OCI-LY1 (cell line): ENCODE measurements around the gene NSFL1C.

ENCODE experiments used
- H2AFZ ChIP-seq: fragments of 200-600 bp; sonication (generic), shearing (Covaris generic); 2 replicates; pipeline ENCODE4 v1.6.0; 2014; ENCODE audit warnings: antibody characterized with exemption, mild to moderate bottlenecking, low read length
- H3F3A ChIP-seq: fragments of 200-600 bp; sonication (generic), shearing (Covaris generic); 2 replicates; pipeline ENCODE4 v1.6.0; 2014; ENCODE audit warnings: mild to moderate bottlenecking, antibody characterized with exemption, low read length, moderate library complexity; ENCODE audit not compliant: insufficient read depth
- H3K27ac ChIP-seq: fragments of 200-600 bp; sonication (generic); 2 replicates; pipeline ENCODE4 v1.5.1; 2014; ENCODE audit warnings: low read length, mixed run types, mild to moderate bottlenecking, low read depth; ENCODE audit not compliant: poor library complexity, severe bottlenecking
- H3K27me3 ChIP-seq: fragments of 200-600 bp; sonication (generic); 2 replicates; pipeline ENCODE4 v1.6.0; 2014; ENCODE audit warnings: antibody characterized with exemption, mild to moderate bottlenecking, low read length, moderate library complexity; ENCODE audit not compliant: insufficient read depth
- H3K36me3 ChIP-seq: fragments of 200-600 bp; sonication (generic); 2 replicates; pipeline ENCODE4 v1.6.1; 2014; ENCODE audit warnings: mild to moderate bottlenecking, antibody characterized with exemption, low read length, moderate library complexity, mixed read lengths; ENCODE audit not compliant: insufficient read depth
- H3K4me1 ChIP-seq: fragments of 200-600 bp; sonication (generic); 2 replicates; pipeline ENCODE4 v1.5.1; 2014; ENCODE audit warnings: mild to moderate bottlenecking, low read length, moderate library complexity; ENCODE audit not compliant: insufficient read depth, severe bottlenecking
- H3K4me2 ChIP-seq: fragments of 200-600 bp; sonication (generic), shearing (Covaris generic); 2 replicates; pipeline ENCODE4 v1.6.1; 2014; ENCODE audit warnings: low read length
- H3K4me3 ChIP-seq: fragments of 200-600 bp; sonication (generic); 2 replicates; pipeline ENCODE4 v1.5.1; 2014; ENCODE audit warnings: low read length, low read depth, mild to moderate bottlenecking, mixed read lengths; ENCODE audit not compliant: poor library complexity, severe bottlenecking
- H3K79me2 ChIP-seq: fragments of 200-600 bp; shearing (Covaris generic); 2 replicates; pipeline ENCODE4 v1.6.1; 2016; ENCODE audit warnings: mixed run types, low read length, mixed read lengths; ENCODE audit not compliant: insufficient read depth
- H3K9ac ChIP-seq: fragments of 200-600 bp; sonication (generic), shearing (Covaris generic); 2 replicates; pipeline ENCODE4 v1.6.1; 2014; ENCODE audit warnings: mild to moderate bottlenecking, low read length, mixed read lengths
- H3K9me2 ChIP-seq: fragments of 200-600 bp; sonication (generic), shearing (Covaris generic); 2 replicates; pipeline ENCODE4 v1.6.1; 2014; ENCODE audit warnings: low read depth, mild to moderate bottlenecking, low read length, mixed read lengths
- H3K9me3 ChIP-seq: fragments of 200-600 bp; shearing (Covaris generic); 2 replicates; pipeline ENCODE4 v1.6.1; 2014; ENCODE audit warnings: low read length, mixed read lengths
- H4K20me1 ChIP-seq: fragments of 200-600 bp; sonication (generic), shearing (Covaris generic); 2 replicates; pipeline ENCODE4 v1.6.0; 2016; ENCODE audit warnings: mild to moderate bottlenecking, low read length; ENCODE audit not compliant: insufficient read depth
- EZH2 ChIP-seq: fragments of 200-600 bp; sonication (generic), shearing (Covaris generic); IDR thresholded peaks from 2 replicates; pipeline ENCODE4 v1.8.0; 2017; ENCODE audit warnings: borderline replicate concordance, mixed run types, mild to moderate bottlenecking, antibody characterized with exemption, low read length, moderate library complexity, mixed read lengths
- TF ChIP-seq, protein P1 (sequence below): fragments of 200-600 bp; sonication (generic), shearing (Covaris generic); IDR thresholded peaks from 2 replicates; pipeline ENCODE4 v1.5.1; 2017; ENCODE audit warnings: mild to moderate bottlenecking, antibody characterized with exemption, low read length, moderate library complexity, mixed read lengths

NSFL1C gene

DNA sequence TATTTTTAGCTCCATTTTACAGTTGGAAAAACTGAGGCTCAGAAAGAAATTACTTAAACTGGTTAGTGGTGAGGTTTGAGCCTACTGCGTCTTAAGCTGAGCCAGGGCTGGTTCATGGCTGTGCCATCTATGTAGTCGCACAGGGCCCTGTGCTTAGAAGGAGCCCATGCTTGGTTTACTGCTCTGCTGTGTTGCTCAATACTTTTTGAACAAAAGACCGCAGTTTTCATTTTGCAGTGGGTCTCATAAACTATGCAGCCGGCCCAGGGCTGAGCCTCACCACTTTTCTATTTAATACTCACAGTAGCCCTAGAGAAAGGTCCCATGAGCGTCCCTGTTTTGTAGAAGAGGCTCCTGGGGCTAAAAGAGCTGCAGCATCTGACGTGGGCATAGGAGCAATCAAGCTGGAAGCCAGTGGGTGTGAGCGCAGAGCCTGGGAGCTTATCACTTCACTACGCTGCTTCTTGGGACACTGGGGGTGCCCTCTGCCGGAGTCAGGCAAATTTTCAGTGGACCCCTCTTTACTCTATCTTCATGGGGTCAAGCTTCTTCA is 24.1 kb upstream of the NSFL1C start:
- Histone ChIP-seq H4K20me1 (no peaks in the 10 kb centered on the region), H3K9me2 (no peaks in the 10 kb centered on the region), H3K36me3 (no peaks in the 10 kb centered on the region), H2AFZ (no peak overlapping the region), H3K79me2 (no peaks in the 10 kb centered on the region), H3K9me3 (no peaks in the 10 kb centered on the region), H3K4me1 (no peaks in the 10 kb centered on the region), H3K27me3 (0 out of 2 replicates have a peak, but pooled peaks cover 5% of the 10 kb centered on the region), H3F3A (no peaks in the 10 kb centered on the region), H3K9ac (no peak overlapping the region), H3K4me2 (no peak overlapping the region), H3K4me3 (no peak overlapping the region), H3K27ac (no peak overlapping the region)
- TF ChIP-seq EZH2: no peak
- TF ChIP-seq, protein P1, sequence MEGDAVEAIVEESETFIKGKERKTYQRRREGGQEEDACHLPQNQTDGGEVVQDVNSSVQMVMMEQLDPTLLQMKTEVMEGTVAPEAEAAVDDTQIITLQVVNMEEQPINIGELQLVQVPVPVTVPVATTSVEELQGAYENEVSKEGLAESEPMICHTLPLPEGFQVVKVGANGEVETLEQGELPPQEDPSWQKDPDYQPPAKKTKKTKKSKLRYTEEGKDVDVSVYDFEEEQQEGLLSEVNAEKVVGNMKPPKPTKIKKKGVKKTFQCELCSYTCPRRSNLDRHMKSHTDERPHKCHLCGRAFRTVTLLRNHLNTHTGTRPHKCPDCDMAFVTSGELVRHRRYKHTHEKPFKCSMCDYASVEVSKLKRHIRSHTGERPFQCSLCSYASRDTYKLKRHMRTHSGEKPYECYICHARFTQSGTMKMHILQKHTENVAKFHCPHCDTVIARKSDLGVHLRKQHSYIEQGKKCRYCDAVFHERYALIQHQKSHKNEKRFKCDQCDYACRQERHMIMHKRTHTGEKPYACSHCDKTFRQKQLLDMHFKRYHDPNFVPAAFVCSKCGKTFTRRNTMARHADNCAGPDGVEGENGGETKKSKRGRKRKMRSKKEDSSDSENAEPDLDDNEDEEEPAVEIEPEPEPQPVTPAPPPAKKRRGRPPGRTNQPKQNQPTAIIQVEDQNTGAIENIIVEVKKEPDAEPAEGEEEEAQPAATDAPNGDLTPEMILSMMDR: no peak

DNA sequence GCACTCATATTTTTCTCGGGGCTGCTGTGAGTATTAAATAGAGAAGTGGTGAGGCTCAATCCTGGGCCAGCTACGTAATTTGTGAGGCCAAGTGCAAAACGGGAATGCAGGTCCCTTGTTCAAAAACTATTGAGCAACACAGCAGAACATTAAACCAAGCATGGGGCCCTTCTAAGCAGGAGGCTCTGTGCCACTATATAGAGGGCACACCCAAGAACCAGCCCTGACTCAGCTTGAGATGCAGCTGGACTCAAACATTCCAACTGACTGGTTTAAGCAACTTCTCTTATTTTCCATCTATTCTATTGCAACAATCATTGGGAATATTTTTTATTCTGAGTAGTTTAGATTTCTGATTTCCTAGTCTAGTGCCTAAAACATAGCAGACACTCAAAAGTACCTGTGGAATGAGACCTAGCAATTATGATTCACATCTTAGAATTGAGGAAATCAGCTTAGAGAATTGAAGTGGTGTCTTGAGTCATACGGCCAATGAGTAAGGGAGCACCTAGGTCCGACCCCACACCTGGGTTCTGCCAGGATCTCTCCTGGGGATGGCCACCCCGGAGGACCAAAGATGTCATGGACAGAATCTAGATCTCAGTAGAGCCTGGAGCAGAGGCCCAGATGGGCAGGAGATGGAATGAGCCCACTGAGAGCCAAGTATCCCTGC is 23.3 kb upstream of the NSFL1C start:
- no peaks in the 10 kb centered on the region for H3F3A ChIP-seq
- no peak overlapping the region for H3K4me3 ChIP-seq
- H4K20me1 ChIP-seq: no peaks in the 10 kb centered on the region
- H3K4me2 ChIP-seq: no peak overlapping the region
- H3K4me1 ChIP-seq: no peaks in the 10 kb centered on the region
- H3K9me2 ChIP-seq: no peaks in the 10 kb centered on the region
- H3K79me2 ChIP-seq: no peaks in the 10 kb centered on the region
- 0 out of 2 replicates have a peak, but pooled peaks cover 5% of the 10 kb centered on the region for H3K27me3 ChIP-seq
- TF ChIP-seq EZH2: no peak
- TF ChIP-seq, protein P1: no peak
- H2AFZ ChIP-seq: no peak overlapping the region
- H3K27ac ChIP-seq: no peak overlapping the region
- no peak overlapping the region for H3K9ac ChIP-seq
- no peaks in the 10 kb centered on the region for H3K36me3 ChIP-seq
- no peaks in the 10 kb centered on the region for H3K9me3 ChIP-seq

DNA sequence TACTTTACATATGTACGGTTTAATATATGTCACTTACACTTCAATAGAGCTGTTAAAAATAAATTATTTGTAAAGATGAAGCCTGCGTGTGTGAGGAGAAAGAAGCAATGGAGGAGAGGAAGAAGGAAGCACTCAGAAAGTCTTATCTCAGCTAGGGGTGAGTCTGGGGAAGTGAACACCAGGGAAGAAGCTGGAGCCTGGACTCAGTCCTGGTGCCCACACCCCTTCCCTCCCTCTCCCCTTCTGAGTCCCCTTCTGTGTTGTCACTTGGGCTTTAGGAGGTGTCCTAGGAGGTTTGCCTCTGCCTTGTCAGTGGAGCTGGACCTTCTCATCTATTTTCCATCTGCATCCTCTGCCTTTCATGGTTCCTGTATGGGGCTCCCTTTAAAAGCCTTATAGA is 22.7 kb upstream of the NSFL1C start:
- Histone ChIP-seq H3K4me1 (no peaks in the 10 kb centered on the region), H3K4me3 (no peak overlapping the region)

More for the DNA sequence above, 22.7 kb upstream of the NSFL1C start:
- no peak overlapping the region for H3K9ac ChIP-seq
- H4K20me1 ChIP-seq: no peaks in the 10 kb centered on the region
- H3K27ac ChIP-seq: no peak overlapping the region
- no peaks in the 10 kb centered on the region for H3K9me2 ChIP-seq
- H3F3A ChIP-seq: no peaks in the 10 kb centered on the region
- H3K9me3 ChIP-seq: no peaks in the 10 kb centered on the region
- H3K27me3 ChIP-seq: 0 out of 2 replicates have a peak, but pooled peaks cover 5% of the 10 kb centered on the region
- H3K79me2 ChIP-seq: no peaks in the 10 kb centered on the region
- H3K36me3 ChIP-seq: no peaks in the 10 kb centered on the region
- no peak overlapping the region for H2AFZ ChIP-seq
- no peak overlapping the region for H3K4me2 ChIP-seq
- TF ChIP-seq EZH2: no peak
- TF ChIP-seq, protein P1: no peak
